Subcutaneous adipose tissue (tissue), 4 donors: ENCODE data around the gene ST8SIA6. TPM values are rescaled to one million over a fixed set of nuclear protein-coding genes. Genes with fewer than 3 reads are reported as not detected.

Experiments
- total RNA-seq, 4 donors: library from RNA; depleted of rRNA; stranded (reverse); fragments of >200 nt; gene quantifications; one replicate each; pipeline ENCODE4 v1.1.0, GENCODE V29; 2016
- TF ChIP-seq, protein P1 (sequence below): fragments of 450-650 bp; IDR thresholded peaks from one replicate; pipeline ENCODE4 v1.5.1; 2016; ENCODE audit warnings: low read depth, mild to moderate bottlenecking, control low read depth, antibody characterized with exemption, moderate library complexity

The ST8SIA6 gene
- total RNA-seq, 4 donors from 2014 or later, result 0.51 to 3.0 (median 1.3) TPM; not detected in 1

DNA sequence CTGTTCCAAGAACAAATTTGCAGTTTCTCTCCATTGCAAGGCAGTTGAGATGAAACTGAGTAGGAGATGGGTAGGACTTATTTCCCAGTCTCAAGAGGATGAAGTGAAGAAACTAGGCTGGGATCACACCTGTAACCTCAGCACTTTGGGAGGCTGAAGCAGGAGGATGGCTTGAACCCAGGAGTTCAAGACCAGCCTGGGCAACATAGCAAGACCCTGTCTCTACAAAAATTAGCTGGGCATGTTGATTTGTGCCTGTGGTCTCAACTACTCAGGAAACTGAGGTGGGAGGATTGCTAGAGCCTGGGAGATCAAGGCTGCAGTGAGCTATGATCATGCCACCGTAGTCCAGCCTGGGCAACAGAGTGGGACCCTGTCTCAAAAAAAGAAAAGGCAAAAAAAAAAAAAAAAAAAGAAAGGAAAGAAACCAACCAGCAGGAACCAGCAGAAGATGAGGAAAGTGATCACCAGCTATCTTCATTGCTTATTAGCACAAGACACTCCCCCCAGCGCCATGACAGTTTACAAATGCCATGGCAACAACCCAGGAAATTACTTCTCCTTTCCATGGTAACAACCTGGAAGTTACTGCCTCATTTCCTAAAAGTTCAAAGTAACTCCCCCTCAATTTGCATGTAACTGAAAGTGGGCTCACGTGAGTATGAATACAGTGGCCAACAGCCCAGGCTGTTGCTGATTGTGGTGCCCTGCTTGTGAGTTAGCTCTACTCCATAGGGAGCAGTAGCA lies 18.3 kb upstream of the ST8SIA6 start:
- TF ChIP-seq, protein P1, sequence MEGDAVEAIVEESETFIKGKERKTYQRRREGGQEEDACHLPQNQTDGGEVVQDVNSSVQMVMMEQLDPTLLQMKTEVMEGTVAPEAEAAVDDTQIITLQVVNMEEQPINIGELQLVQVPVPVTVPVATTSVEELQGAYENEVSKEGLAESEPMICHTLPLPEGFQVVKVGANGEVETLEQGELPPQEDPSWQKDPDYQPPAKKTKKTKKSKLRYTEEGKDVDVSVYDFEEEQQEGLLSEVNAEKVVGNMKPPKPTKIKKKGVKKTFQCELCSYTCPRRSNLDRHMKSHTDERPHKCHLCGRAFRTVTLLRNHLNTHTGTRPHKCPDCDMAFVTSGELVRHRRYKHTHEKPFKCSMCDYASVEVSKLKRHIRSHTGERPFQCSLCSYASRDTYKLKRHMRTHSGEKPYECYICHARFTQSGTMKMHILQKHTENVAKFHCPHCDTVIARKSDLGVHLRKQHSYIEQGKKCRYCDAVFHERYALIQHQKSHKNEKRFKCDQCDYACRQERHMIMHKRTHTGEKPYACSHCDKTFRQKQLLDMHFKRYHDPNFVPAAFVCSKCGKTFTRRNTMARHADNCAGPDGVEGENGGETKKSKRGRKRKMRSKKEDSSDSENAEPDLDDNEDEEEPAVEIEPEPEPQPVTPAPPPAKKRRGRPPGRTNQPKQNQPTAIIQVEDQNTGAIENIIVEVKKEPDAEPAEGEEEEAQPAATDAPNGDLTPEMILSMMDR, result no peak

DNA sequence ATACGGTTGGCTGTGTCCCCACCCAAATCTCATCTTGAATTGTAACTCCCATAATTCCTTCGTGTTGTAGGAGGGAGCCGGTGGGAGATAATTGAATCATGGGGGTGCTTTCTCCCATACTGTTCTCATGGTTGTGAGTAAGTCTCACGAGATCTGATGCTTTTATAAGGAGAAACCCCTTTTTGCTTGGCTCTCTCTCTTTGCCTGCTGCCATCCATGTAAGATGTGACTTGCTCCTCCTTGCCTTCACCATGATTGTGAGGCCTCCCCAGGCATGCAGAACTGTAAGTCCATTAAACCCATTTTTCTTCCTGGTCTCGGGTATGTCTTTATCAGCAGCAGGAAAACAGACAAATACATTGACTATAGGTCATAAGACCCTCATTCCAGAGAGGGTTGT lies 15.9 kb upstream of the ST8SIA6 start:
- TF ChIP-seq, protein P1, result no peak

DNA sequence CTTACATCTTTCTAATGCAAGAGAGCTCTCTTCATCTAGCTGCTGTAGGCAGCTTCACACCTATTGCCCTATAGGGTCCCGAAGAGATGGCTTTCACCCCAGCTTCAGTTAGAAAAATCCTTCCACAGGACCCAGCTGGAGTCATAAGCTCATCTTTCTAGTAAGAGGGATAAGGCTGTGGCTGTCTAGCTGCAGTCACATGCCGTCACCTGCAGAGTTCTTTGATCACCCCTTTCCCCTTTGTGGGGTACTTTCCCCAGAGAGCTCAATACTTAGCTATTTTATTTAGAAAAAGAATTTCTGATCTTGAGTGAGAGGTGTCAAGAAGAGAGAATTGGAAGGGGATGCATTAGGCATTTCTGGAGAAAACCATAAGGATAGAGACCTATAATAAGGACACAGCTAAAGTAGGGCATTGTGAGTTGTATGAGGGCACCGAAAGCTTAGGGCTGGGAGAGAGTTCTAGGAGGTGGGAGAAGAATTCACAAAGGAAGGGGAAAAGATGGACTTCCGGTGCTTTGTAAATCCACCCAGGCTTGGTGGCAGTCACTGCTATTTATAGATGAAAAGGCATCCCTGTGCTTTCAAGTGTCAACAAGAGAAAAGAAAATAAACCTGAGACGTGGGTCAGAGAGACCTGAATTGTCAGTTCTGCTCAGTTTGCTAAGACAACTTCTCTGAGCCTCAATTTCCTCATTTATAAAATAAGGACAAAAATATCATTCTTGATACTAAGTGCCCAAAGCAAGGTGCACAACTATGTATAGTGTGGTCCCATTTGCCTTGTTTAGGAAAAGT lies 11.1 kb upstream of the ST8SIA6 start:
- TF ChIP-seq, protein P1, result no peak

DNA sequence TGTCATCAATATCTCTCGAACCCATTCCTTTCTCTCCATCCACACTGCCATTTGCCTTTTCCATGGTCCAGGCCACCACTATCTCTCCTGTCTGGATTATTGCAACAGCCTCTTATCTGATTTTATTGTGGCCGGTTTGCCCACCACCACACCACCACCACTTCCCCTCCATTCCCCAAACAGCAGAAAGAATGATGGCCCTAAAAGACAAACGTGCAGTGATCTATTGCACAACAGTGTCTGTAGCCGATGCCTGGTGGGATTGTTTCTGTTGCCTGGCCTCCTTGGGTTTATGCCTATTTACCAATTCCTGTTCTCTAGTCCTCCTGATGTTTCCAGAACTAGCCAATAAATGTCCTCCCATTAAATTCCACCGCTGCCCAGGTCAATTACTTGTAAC lies 10.2 kb upstream of the ST8SIA6 start:
- TF ChIP-seq, protein P1, result no peak

DNA sequence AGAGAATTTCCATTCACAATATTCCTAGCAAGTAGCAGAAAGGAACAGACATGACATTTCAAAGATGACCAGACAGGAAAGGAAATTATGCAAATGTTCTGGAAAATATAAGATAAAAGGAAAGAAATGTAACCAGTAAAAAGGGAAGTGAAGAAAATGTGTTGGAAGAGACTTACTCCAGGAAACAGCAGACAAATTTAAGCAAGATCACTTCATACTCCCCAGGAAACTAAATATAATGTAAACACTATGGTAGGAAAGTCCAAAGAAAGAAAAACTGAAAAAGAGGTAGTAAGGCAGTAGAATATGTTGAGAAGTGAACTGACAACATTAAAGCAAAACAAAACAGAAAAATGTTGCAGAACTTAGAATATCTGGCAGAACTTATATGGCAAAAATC lies 6.4 kb upstream of the ST8SIA6 start:
- TF ChIP-seq, protein P1, result no peak

DNA sequence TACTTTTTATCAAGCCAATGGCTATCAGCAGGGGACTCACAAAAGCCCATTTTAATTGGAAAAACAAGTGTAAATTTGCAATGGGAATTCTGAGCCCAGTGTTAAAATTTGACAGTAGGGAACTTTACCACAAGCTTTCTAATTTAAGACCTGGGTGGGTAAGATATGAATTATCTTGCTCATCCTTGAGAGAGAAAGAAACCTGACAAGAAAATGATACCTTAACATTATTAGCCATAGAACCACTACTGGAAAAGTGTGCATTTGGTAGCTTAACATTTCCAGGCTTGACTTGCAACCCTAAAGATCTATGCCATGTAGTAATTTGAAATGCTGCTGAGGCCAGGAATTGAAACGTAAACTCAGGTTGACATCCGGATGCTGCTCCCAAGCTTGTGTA lies 2.7 kb upstream of the ST8SIA6 start:
- TF ChIP-seq, protein P1, result no peak

DNA sequence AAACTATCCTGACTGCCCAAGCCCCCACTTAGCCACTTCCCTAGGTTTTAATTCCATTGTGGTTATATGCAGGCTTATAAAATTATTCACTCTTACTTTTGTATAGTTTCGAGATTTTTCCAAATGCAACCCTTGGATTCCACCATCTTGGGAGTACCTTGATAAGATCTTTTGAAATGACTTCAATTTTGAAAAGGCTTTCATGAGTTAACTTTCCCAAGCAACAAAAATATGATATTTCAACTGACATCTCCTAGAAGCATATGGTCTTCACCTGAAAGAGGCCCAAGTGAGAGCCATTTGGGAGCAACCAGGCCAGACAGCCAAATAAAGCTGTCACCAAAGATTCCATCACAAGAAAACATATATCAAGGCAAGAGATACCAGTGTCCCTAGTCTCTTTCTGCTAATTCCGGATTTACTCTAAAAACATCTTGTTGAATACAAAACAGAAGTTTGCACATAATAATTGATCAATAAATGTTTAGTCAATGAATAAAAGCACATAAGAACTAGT lies 1.7 kb upstream of the ST8SIA6 start:
- TF ChIP-seq, protein P1, result no peak
